ENCODE data around the gene IQGAP1.
A peak's percentile ranks its signal among the peaks of the same experiment; 100 is the strongest.

Gene IQGAP1

DNA sequence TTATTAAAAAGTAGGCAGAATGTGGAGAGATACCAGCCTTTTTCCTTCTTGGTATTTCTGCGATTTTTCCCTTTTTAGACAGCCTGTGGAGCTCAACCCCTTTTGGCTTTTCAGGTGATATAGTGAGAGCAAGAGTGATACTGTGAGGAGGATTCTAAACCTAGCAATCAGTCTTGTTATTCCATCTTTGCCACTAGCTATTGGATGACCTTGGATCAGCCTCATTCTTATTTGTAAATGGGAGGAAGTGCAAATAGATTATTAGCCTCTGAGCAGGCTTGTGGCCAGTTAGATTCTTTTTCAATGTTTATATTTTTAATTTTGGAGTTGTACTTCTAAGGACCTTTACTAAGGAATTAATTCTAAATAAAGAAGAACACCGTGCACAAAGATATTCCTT is 34.0 kb downstream of the IQGAP1 start:
- H3K4me3 Mint-ChIP-seq = no peak overlapping the region

GRCh38 chr15:90422936-90423335 is 34.9 kb downstream of the IQGAP1 start:
- Mint-ChIP-seq H3K4me1 (peaks cover 39% of the 10 kb centered on the region), H3K9me3 (no peaks in the 10 kb centered on the region), H3K27ac (no peak overlapping the region), H3K27me3 (no peaks in the 10 kb centered on the region), H3K36me3 (peaks cover 14% of the 10 kb centered on the region), H3K4me3 (no peak overlapping the region)
- DNase-seq = no peak
- CTCF ChIA-PET = interaction anchor here (1.0 to 3.2 kb wide), 4 partner anchors 28 to 103 kb away, joined by 3 to 15 read pairs (median 4); no protein-coding TSS in a partner anchor

More for the DNA sequence above, 34.0 kb downstream of the IQGAP1 start:
- Mint-ChIP-seq H3K27ac (no peak overlapping the region), H3K27me3 (no peaks in the 10 kb centered on the region), H3K36me3 (peaks cover 19% of the 10 kb centered on the region), H3K9me3 (peaks cover 5% of the 10 kb centered on the region), H3K4me1 (peaks cover 45% of the 10 kb centered on the region)
- DNase-seq = no peak
- CTCF ChIA-PET = interaction anchor here (0.7 to 3.2 kb wide), 3 partner anchors 60 to 141 kb away, joined by 3 to 15 read pairs (median 3); no protein-coding TSS in a partner anchor

- DNase-seq = no peak
- Mint-ChIP-seq H3K4me1 (peaks cover 32% of the 10 kb centered on the region), H3K4me3 (no peak overlapping the region), H3K36me3 (peaks cover 18% of the 10 kb centered on the region), H3K27ac (no peak overlapping the region), H3K27me3 (no peaks in the 10 kb centered on the region), H3K9me3 (no peaks in the 10 kb centered on the region)
- CTCF ChIA-PET = interaction anchor here (2.8 to 3.2 kb wide), 3 partner anchors 62 to 104 kb away, joined by 11 to 15 read pairs (median 11); no protein-coding TSS in a partner anchor
Observed at GRCh38 chr15:90423801-90424319, 35.8 kb downstream of the IQGAP1 start.

DNA sequence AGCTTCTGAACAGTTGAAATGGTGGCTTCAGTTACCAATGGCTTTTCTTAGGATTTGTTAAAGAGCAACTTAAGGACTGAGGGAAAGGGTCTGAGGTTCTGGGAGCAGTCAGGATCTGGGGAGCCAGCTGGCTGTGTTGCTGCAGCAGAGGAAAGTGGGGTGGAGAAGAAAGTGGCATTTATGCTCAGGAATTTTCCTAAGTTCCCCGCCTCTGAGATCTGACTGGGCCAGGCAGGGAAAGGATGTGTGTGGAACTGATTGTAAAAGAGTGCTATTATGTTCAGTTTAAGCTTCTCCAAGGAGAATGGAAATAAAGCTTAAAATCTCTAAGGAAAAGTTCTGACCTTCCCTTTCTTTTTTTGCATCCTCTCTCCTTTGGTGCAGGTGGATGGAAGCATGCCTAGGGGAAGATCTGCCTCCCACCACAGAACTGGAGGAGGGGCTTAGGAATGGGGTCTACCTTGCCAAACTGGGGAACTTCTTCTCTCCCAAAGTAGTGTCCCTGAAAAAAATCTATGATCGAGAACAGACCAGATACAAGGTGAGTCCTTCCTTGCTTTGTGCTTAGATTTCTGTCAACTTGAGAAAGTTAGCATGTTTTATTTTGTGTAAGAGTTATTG is 37.8 kb downstream of the IQGAP1 start:
- Mint-ChIP-seq H3K27me3 (no peaks in the 10 kb centered on the region), H3K4me3 (no peak overlapping the region), H3K27ac (no peak overlapping the region), H3K9me3 (no peaks in the 10 kb centered on the region), H3K4me1 (peaks cover 14% of the 10 kb centered on the region), H3K36me3 (peaks cover 31% of the 10 kb centered on the region)
- DNase-seq = no peak
- CTCF ChIA-PET = interaction anchor here (2.8 to 3.1 kb wide), 2 partner anchors 64 to 106 kb away, joined by 11 read pairs; no protein-coding TSS in a partner anchor

DNA sequence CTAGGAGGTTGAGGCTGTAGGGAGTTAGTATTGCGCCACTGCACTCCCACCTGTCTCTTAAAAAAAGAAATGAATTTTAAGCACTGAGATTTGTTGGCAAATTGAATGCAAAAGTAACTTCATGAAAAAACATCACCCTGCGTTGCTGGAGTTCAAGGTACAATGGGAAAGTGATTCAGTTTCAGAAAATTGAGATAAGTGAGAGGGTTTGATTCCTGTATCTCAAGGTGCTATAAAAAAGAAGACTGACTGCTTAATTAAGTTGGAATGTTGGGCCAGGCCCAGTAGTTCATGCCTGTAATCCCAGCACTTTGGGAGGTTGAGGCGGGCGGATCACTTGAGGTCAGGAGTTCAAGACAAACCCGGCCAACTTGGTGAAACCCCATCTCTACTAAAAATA is 39.1 kb downstream of the IQGAP1 start:
- CTCF ChIA-PET = no interaction called here
- no peaks in the 10 kb centered on the region for H3K9me3 Mint-ChIP-seq
- H3K27me3 Mint-ChIP-seq = no peaks in the 10 kb centered on the region
- H3K4me3 Mint-ChIP-seq = no peak overlapping the region
- H3K36me3 Mint-ChIP-seq = peaks cover 35% of the 10 kb centered on the region
- no peak overlapping the region for H3K27ac Mint-ChIP-seq
- peaks cover 9% of the 10 kb centered on the region for H3K4me1 Mint-ChIP-seq
- no peak for DNase-seq

GRCh38 chr15:90432253-90432652 is 44.2 kb downstream of the IQGAP1 start:
- no peak for DNase-seq
- no peaks in the 10 kb centered on the region for H3K9me3 Mint-ChIP-seq
- no peak overlapping the region for H3K4me3 Mint-ChIP-seq
- peaks cover 68% of the 10 kb centered on the region for H3K36me3 Mint-ChIP-seq
- peaks cover 12% of the 10 kb centered on the region for H3K4me1 Mint-ChIP-seq
- H3K27ac Mint-ChIP-seq = no peak overlapping the region
- CTCF ChIA-PET = interaction anchor here (1.5 kb wide), 1 partner anchor 19 kb away, joined by 3 read pairs; no protein-coding TSS in a partner anchor
- H3K27me3 Mint-ChIP-seq = no peaks in the 10 kb centered on the region

GRCh38 chr15:90435652-90436337 is 47.8 kb downstream of the IQGAP1 start:
- no peaks in the 10 kb centered on the region for H3K27me3 Mint-ChIP-seq
- H3K27ac Mint-ChIP-seq = no peak overlapping the region
- H3K9me3 Mint-ChIP-seq = no peaks in the 10 kb centered on the region
- H3K36me3 Mint-ChIP-seq = peaks cover 61% of the 10 kb centered on the region
- no peak overlapping the region for H3K4me3 Mint-ChIP-seq
- peaks cover 18% of the 10 kb centered on the region for H3K4me1 Mint-ChIP-seq
- CTCF ChIA-PET = interaction anchor here (1.2 to 1.7 kb wide), 2 partner anchors 75 to 116 kb away, joined by 4 to 6 read pairs; no protein-coding TSS in a partner anchor
- no peak for DNase-seq

GRCh38 chr15:90436952-90437351 is 48.9 kb downstream of the IQGAP1 start:
- Mint-ChIP-seq H3K4me1 (peaks cover 21% of the 10 kb centered on the region), H3K4me3 (no peak overlapping the region), H3K27me3 (no peaks in the 10 kb centered on the region), H3K9me3 (no peaks in the 10 kb centered on the region), H3K27ac (no peak overlapping the region), H3K36me3 (peaks cover 68% of the 10 kb centered on the region)
- no peak for DNase-seq
- CTCF ChIA-PET = interaction anchor here (1.2 to 1.7 kb wide), 2 partner anchors 77 to 117 kb away, joined by 4 to 6 read pairs; no protein-coding TSS in a partner anchor

DNA sequence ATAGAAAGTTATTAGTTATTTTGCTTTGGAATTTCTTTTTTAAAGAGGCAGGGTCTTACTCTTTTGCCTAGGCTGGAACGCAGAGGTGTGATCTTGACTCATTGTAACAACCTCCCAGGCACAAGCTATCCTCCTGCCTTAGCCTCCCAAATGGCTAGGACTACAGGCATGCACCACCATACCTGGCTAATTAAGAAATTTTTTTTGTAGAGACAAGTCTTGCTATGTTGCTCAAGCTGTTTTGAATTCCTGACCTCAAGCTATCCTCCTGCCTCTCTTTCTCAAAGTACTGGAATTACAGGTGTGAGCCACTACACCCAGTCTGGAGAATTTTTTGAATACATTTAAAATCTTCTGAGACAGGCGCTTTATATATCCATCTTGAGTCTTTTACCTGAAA is 49.5 kb downstream of the IQGAP1 start:
- no peaks in the 10 kb centered on the region for H3K9me3 Mint-ChIP-seq
- no peaks in the 10 kb centered on the region for H3K27me3 Mint-ChIP-seq
- peaks cover 21% of the 10 kb centered on the region for H3K4me1 Mint-ChIP-seq
- CTCF ChIA-PET = interaction anchor here (1.2 kb wide), 1 partner anchor 81 kb away, joined by 3 read pairs; no protein-coding TSS in a partner anchor
- H3K36me3 Mint-ChIP-seq = peaks cover 69% of the 10 kb centered on the region
- no peak overlapping the region for H3K4me3 Mint-ChIP-seq
- H3K27ac Mint-ChIP-seq = no peak overlapping the region
- no peak for DNase-seq

GRCh38 chr15:90439946-90440345 is 51.9 kb downstream of the IQGAP1 start:
- no peak for DNase-seq
- H3K9me3 Mint-ChIP-seq = no peaks in the 10 kb centered on the region
- no peaks in the 10 kb centered on the region for H3K27me3 Mint-ChIP-seq
- H3K4me1 Mint-ChIP-seq = peaks cover 20% of the 10 kb centered on the region
- H3K36me3 Mint-ChIP-seq = peaks cover 64% of the 10 kb centered on the region
- CTCF ChIA-PET = interaction anchor here (0.6 to 1.8 kb wide), 5 partner anchors 57 to 164 kb away, joined by 3 to 6 read pairs (median 3); no protein-coding TSS in a partner anchor
- H3K27ac Mint-ChIP-seq = no peak overlapping the region
- H3K4me3 Mint-ChIP-seq = no peak overlapping the region

DNA sequence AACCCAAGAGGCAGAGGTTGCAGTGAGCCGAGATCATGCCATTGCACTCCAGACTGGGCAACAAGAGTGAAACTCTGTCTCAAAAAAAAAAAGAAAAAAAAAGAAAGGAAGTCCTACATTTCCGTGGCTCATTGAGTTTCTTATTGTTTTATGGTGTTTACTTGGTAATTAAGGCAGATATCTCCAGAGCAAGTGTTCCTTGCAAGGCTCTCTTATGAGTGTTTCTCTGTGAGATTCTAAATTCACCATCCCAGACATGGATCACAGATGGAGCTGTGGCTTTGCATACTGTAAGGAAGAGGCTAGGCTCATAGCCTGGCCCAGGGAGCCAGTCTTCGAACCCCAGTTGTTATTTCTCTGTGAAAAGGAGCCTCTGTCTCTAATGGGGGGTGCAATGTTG is 53.0 kb downstream of the IQGAP1 start:
- peaks cover 17% of the 10 kb centered on the region for H3K4me1 Mint-ChIP-seq
- no peaks in the 10 kb centered on the region for H3K27me3 Mint-ChIP-seq
- H3K9me3 Mint-ChIP-seq = no peaks in the 10 kb centered on the region
- peaks cover 60% of the 10 kb centered on the region for H3K36me3 Mint-ChIP-seq
- H3K4me3 Mint-ChIP-seq = no peak overlapping the region
- CTCF ChIA-PET = no interaction called here
- H3K27ac Mint-ChIP-seq = no peak overlapping the region
- no peak for DNase-seq

GRCh38 chr15:90442423-90442822 is 54.4 kb downstream of the IQGAP1 start:
- no peaks in the 10 kb centered on the region for H3K27me3 Mint-ChIP-seq
- no peaks in the 10 kb centered on the region for H3K9me3 Mint-ChIP-seq
- CTCF ChIA-PET = interaction anchor here (1.0 kb wide), 1 partner anchor 122 kb away, joined by 3 read pairs; no protein-coding TSS in a partner anchor
- peaks cover 9% of the 10 kb centered on the region for H3K4me1 Mint-ChIP-seq
- no peak overlapping the region for H3K4me3 Mint-ChIP-seq
- H3K27ac Mint-ChIP-seq = peak overlapping the region; percentile 62
- no peak for DNase-seq
- H3K36me3 Mint-ChIP-seq = peaks cover 58% of the 10 kb centered on the region

GRCh38 chr15:90449206-90449735 is 61.2 kb downstream of the IQGAP1 start:
- Mint-ChIP-seq H3K9me3 (no peaks in the 10 kb centered on the region), H3K4me3 (no peak overlapping the region), H3K27me3 (no peaks in the 10 kb centered on the region), H3K4me1 (no peaks in the 10 kb centered on the region), H3K27ac (no peak overlapping the region), H3K36me3 (peaks cover 68% of the 10 kb centered on the region)
- no peak for DNase-seq
- CTCF ChIA-PET = interaction anchor here (0.6 to 1.4 kb wide), 5 partner anchors 16 to 130 kb away, joined by 3 to 5 read pairs (median 3); no protein-coding TSS in a partner anchor

Data from activated naive CD4-positive, alpha-beta T cell treated with anti-CD3 and anti-CD28 coated beads, Interleukin-2, amount 10 ng/mL, durations not matched to agents 7 days and 5 days (primary cell).